A549 (cell line): ENCODE measurements around the gene PPBP. TPM values are rescaled to one million over a fixed set of nuclear protein-coding genes. Genes with fewer than 3 reads are reported as not detected.

Experiments
- ATAC-seq, 2 experiments: fragments of 200-7000 bp in 1 of 2; fragments of >200 bp in 1 of 2; cut with Nextera tagmentation in 1 of 2; cut with Tn5 transposase in 1 of 2; 3 replicates each; pipeline versions ENCODE4 v1.8.0 to v1.9.1; 2018 to 2020; ENCODE audit warnings: mild to moderate bottlenecking in 1 of 2, moderate library complexity in 1 of 2
- CTCF ChIA-PET: fragments of 300-600 bp; sonication (Branson Sonifier 250); formaldehyde crosslinking; extraction: SDS; loops from one replicate; lab custom pipeline; 2021; ENCODE audit warnings: antibody characterized with exemption, inconsistent platforms; lab: Yijun Ruan, JAX
- POLR2A ChIA-PET: fragments of 350-600 bp; formaldehyde crosslinking; extraction: SDS; loops from one replicate; lab custom pipeline; 2021; ENCODE audit warnings: antibody characterized with exemption, inconsistent platforms; lab: Yijun Ruan, JAX
- DNase-seq, 2 experiments: peaks; one replicate each; pipeline versions ENCODE4 v3.0.0 to v3.0.0-alpha.2; 2011 to 2016; ENCODE audit warnings: low read depth in 1 of 2, low spot score in 1 of 2
- FAIRE-seq: peaks from 2 replicates; lab custom pipeline; 2011; peaks lifted over from hg19 to GRCh38; lab: Jason Lieb, UNC
- H3K27ac ChIP-seq, 2 experiments: fragments of >200 bp; sonication (Bioruptor Twin); formaldehyde crosslinking; 3 replicates each; pipeline ENCODE4 v1.5.1; 2016 to 2017
- H3K4me1 ChIP-seq: fragments of >200 bp; sonication (Bioruptor Twin); formaldehyde crosslinking; 3 replicates; pipeline ENCODE4 v1.6.1; 2016
- H3K4me2 ChIP-seq: fragments of >200 bp; sonication (Bioruptor Twin); formaldehyde crosslinking; 3 replicates; pipeline ENCODE4 v1.6.1; 2016
- H3K4me3 ChIP-seq: fragments of >200 bp; sonication (Bioruptor Twin); formaldehyde crosslinking; 3 replicates; pipeline ENCODE4 v1.5.1; 2016
- H3K9me3 ChIP-seq: fragments of >200 bp; sonication (Bioruptor Twin); formaldehyde crosslinking; 3 replicates; pipeline ENCODE4 v1.6.1; 2016
- BHLHE40 ChIP-seq: IDR thresholded peaks from 2 replicates; pipeline ENCODE4 v1.6.1; 2012; ENCODE audit warnings: low read depth, low read length, inconsistent platforms
- CBX2 ChIP-seq: fragments of 200-600 bp; sonication (generic); IDR thresholded peaks from 2 replicates; pipeline ENCODE4 v1.6.1; 2016; ENCODE audit warnings: low read depth, mild to moderate bottlenecking, borderline replicate concordance
- CBX8 ChIP-seq: fragments of 200-600 bp; sonication (generic); IDR thresholded peaks from 2 replicates; pipeline ENCODE4 v1.6.1; 2016
- CEBPB ChIP-seq, 2 experiments: fragments of >200 bp in 1 of 2; sonication (Bioruptor Twin) in 1 of 2; formaldehyde crosslinking in 1 of 2; IDR thresholded peaks; 2 replicates each; pipeline ENCODE4 v1.6.1; 2012 to 2016
- CHD2 ChIP-seq: fragments of 150-350 bp; IDR thresholded peaks from 2 replicates; pipeline ENCODE4 v1.6.1; 2014; ENCODE audit warnings: low read length; ENCODE audit not compliant: partially characterized antibody
- EHF ChIP-seq: fragments of 250-450 bp; sonication (Bioruptor Pico); IDR thresholded peaks from 2 replicates; pipeline ENCODE4 v1.5.0; 2020; ENCODE audit warnings: mild to moderate bottlenecking
- FOSB ChIP-seq: fragments of 250-450 bp; sonication (Bioruptor Pico); IDR thresholded peaks from 2 replicates; pipeline ENCODE4 v1.5.0; 2020; ENCODE audit warnings: mild to moderate bottlenecking, moderate library complexity
- FOSL2 ChIP-seq, 2 experiments: fragments of 450-650 bp in 1 of 2; fragments of >200 bp in 1 of 2; sonication (Bioruptor Twin) in 1 of 2; formaldehyde crosslinking; IDR thresholded peaks; 2 replicates each; pipeline versions ENCODE4 v1.5.0 to v1.6.1; 2016 to 2020; ENCODE audit warnings: mild to moderate bottlenecking in 1 of 2, moderate library complexity in 1 of 2
- GATA3 ChIP-seq: IDR thresholded peaks from 2 replicates; pipeline ENCODE4 v1.6.1; 2012; ENCODE audit warnings: borderline replicate concordance
- HDAC2 ChIP-seq: fragments of 200-600 bp; sonication (generic); IDR thresholded peaks from 2 replicates; pipeline ENCODE4 v1.6.1; 2016
- HOXA7 ChIP-seq: fragments of 250-450 bp; sonication (Bioruptor Pico); IDR thresholded peaks from 2 replicates; pipeline ENCODE4 v1.5.0; 2020; ENCODE audit warnings: mild to moderate bottlenecking, moderate library complexity
- HOXB13 ChIP-seq: fragments of 250-450 bp; sonication (Bioruptor Pico); IDR thresholded peaks from 2 replicates; pipeline ENCODE4 v1.5.0; 2020; ENCODE audit warnings: low read depth, mild to moderate bottlenecking, moderate library complexity
- HOXB5 ChIP-seq: fragments of 250-450 bp; sonication (Bioruptor Pico); IDR thresholded peaks from 2 replicates; pipeline ENCODE4 v1.5.0; 2020; ENCODE audit warnings: mild to moderate bottlenecking, moderate library complexity
- JUN ChIP-seq, 2 experiments: fragments of >200 bp; sonication (Bioruptor Twin); formaldehyde crosslinking; IDR thresholded peaks; 2 replicates in 1 of 2; 3 replicates in 1 of 2; pipeline ENCODE4 v1.6.1; 2016 to 2017
- KDM1A ChIP-seq: fragments of 200-600 bp; sonication (generic); IDR thresholded peaks from 2 replicates; pipeline ENCODE4 v1.6.1; 2016; ENCODE audit warnings: low read depth, mild to moderate bottlenecking
- MAZ ChIP-seq: fragments of 150-350 bp; IDR thresholded peaks from 2 replicates; pipeline ENCODE4 v1.6.1; 2014; ENCODE audit warnings: antibody characterized with exemption, low read depth, low read length, borderline replicate concordance
- NFE2L2 ChIP-seq: fragments of 150-350 bp; conservative IDR thresholded peaks from 2 replicates; pipeline ENCODE4 v1.6.1; 2014; ENCODE audit warnings: low read length
- NR3C1 ChIP-seq: fragments of >200 bp; sonication (Bioruptor Twin); formaldehyde crosslinking; IDR thresholded peaks from 3 replicates; pipeline ENCODE4 v1.6.1; 2017
- PHF8 ChIP-seq: fragments of 200-600 bp; sonication (generic); IDR thresholded peaks from 2 replicates; pipeline ENCODE4 v1.6.1; 2016; ENCODE audit warnings: low read depth, mild to moderate bottlenecking, antibody characterized with exemption, moderate library complexity, borderline replicate concordance
- POLR2AphosphoS2 ChIP-seq: conservative IDR thresholded peaks from 2 replicates; pipeline ENCODE4 v1.6.1; 2012; ENCODE audit warnings: low read length, improper control_type of control experiment, inconsistent platforms
- RFX5 ChIP-seq: fragments of 450-650 bp; IDR thresholded peaks from 2 replicates; pipeline ENCODE4 v1.7.1; 2014; ENCODE audit warnings: antibody characterized with exemption, mild to moderate bottlenecking, moderate library complexity
- RNF2 ChIP-seq: fragments of 200-600 bp; sonication (generic); IDR thresholded peaks from 2 replicates; pipeline ENCODE4 v1.6.1; 2016; ENCODE audit warnings: low read depth, mild to moderate bottlenecking, antibody characterized with exemption, moderate library complexity, borderline replicate concordance
- ZC3H11A ChIP-seq: fragments of 450-650 bp; IDR thresholded peaks from 2 replicates; pipeline ENCODE4 v1.6.1; 2014; ENCODE audit warnings: antibody characterized with exemption, mild to moderate bottlenecking
- WGBS: methylation state at CpG from one replicate; pipeline ENCODE4 v1.1.6; 2017; ENCODE audit errors: missing lambda C conversion rate; 5-methylcytosine and 5-hydroxymethylcytosine counted together
- polyA plus RNA-seq, 4 experiments: library from polyadenylated mRNA; depleted of rRNA in 3 of 4; stranded (reverse); fragments of >200 nt; fragmentation: RNase III in 1 of 4; extraction: RNeasy Plus Mini Kit Qiagen cat#74134 plus additional on column Dnase treatment in 1 of 4; gene quantifications; 2 replicates in 3 of 4; 3 replicates in 1 of 4; pipeline ENCODE4 v1.2.3, GENCODE V29; 2011 to 2017
- TF ChIP-seq, protein P1 (sequence below): IDR thresholded peaks from 2 replicates; pipeline ENCODE4 v1.6.1; 2012
- TF ChIP-seq, protein P2 (sequence below): IDR thresholded peaks from 2 replicates; pipeline ENCODE4 v1.6.1; 2012; ENCODE audit warnings: low read depth, borderline replicate concordance
- TF ChIP-seq, protein P3 (sequence below): fragments of >200 bp; sonication (Bioruptor Twin); formaldehyde crosslinking; IDR thresholded peaks from 3 replicates; pipeline ENCODE4 v1.6.1; 2016
- TF ChIP-seq, protein P4 (sequence below): fragments of >200 bp; sonication (Bioruptor Twin); formaldehyde crosslinking; IDR thresholded peaks from 3 replicates; pipeline ENCODE4 v1.5.1; 2016
- TF ChIP-seq, protein P5 (sequence below): IDR thresholded peaks from 2 replicates; pipeline ENCODE4 v1.6.1; 2012

The PPBP gene
- polyA plus RNA-seq, 2 of the 4 experiments (the other 2 are of a cell fraction), result 0.16 to 0.35 TPM

DNA sequence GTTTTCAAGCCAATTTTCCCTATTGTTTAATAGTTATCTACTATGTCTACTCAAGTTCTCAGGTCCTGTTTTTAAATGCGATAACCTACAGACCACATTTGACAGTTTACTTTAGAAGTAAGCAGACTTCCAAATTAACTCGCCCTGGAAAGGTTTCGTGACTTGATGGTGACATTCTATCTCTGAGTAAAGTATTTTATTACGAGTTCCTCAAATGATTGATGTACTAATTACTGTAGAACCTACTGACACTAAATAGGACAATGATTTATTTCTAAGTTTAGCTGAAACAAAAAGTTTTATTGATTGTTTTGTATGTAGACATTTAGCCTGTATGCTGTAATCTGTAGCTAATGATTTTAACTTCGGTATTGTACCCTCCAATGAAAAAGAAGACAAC is 1.9 kb upstream of the PPBP start:
- ChIA-PET CTCF (no interaction called here), POLR2A (no interaction called here)
- TF ChIP-seq CBX2 (no peak), NFE2L2 (no peak), RFX5 (no peak), HOXB5 (CRISPR knock-in tag) (no peak), HDAC2 (no peak), FOSL2 (IDR thresholded peaks at IDR 0.05) (no peak), FOSL2 (CRISPR knock-in tag; IDR thresholded peaks at IDR 0.05) (no peak), PHF8 (no peak), JUN (IDR thresholded peaks at IDR 0.05) (no peak), POLR2AphosphoS2 (no peak), RNF2 (no peak), FOSB (no peak), CHD2 (no peak), CBX8 (no peak)
- TF ChIP-seq, protein P1, sequence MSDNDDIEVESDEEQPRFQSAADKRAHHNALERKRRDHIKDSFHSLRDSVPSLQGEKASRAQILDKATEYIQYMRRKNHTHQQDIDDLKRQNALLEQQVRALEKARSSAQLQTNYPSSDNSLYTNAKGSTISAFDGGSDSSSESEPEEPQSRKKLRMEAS, result no peak
- TF ChIP-seq, protein P2, sequence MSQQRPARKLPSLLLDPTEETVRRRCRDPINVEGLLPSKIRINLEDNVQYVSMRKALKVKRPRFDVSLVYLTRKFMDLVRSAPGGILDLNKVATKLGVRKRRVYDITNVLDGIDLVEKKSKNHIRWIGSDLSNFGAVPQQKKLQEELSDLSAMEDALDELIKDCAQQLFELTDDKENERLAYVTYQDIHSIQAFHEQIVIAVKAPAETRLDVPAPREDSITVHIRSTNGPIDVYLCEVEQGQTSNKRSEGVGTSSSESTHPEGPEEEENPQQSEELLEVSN, result no peak
- TF ChIP-seq, protein P3, sequence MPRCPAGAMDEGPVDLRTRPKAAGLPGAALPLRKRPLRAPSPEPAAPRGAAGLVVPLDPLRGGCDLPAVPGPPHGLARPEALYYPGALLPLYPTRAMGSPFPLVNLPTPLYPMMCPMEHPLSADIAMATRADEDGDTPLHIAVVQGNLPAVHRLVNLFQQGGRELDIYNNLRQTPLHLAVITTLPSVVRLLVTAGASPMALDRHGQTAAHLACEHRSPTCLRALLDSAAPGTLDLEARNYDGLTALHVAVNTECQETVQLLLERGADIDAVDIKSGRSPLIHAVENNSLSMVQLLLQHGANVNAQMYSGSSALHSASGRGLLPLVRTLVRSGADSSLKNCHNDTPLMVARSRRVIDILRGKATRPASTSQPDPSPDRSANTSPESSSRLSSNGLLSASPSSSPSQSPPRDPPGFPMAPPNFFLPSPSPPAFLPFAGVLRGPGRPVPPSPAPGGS, result no peak
- Histone ChIP-seq H3K9me3 (no peaks in the 10 kb centered on the region), H3K4me2 (no peak overlapping the region), H3K4me1 (peaks cover under 1% of the 10 kb centered on the region; the same call in 2 of the 3 replicates), H3K27ac (no peak overlapping the region), H3K4me3 (no peak overlapping the region)
- FAIRE-seq, result no peak
- ATAC-seq, result no peak
- no peak for DNase-seq
- 90% methylated on average over 5 of the region's 5 CpGs for WGBS

DNA sequence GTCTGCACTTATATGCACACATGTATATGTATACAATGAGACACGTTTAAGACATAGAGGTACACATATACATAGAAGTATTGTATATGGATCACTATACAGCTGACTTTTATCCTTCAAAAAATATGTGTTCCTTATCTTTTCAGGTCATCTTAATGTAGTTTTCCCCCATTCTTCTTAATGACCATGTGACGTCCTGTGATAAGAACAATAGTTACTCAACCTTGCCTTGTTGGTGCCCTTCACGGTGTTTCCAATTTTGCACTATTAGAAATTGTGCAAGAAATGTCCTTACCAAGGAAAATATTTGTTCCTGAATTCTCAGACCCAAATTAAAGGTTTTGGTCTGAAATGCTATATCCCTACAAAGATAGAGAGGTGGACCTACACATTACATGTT is 1.0 kb upstream of the PPBP start:
- 73% methylated on average over 3 of the region's 3 CpGs for WGBS

More for the DNA sequence above, 1.0 kb upstream of the PPBP start:
- ChIA-PET POLR2A (no interaction called here), CTCF (interaction anchor here (1.7 kb wide), 1 partner anchor 50 kb away, joined by 4 read pairs; the partner anchor contains the start of gene CXCL3)
- no peak overlapping the region for H3K4me2 ChIP-seq
- no peak overlapping the region for H3K4me3 ChIP-seq
- DNase-seq (no peak), ATAC-seq (no peak), FAIRE-seq (no peak)
- no peaks in the 10 kb centered on the region for H3K9me3 ChIP-seq
- no peaks in the 10 kb centered on the region for H3K4me1 ChIP-seq
- no peak overlapping the region for H3K27ac ChIP-seq
- no peak for TF ChIP-seq CBX8
- TF ChIP-seq ZC3H11A, result no peak
- TF ChIP-seq BHLHE40, result no peak
- no peak for TF ChIP-seq RNF2
- no peak for TF ChIP-seq MAZ
- no peak for TF ChIP-seq CHD2
- TF ChIP-seq POLR2AphosphoS2, result no peak
- TF ChIP-seq NR3C1, result no peak
- no peak for TF ChIP-seq GATA3
- TF ChIP-seq, protein P4, sequence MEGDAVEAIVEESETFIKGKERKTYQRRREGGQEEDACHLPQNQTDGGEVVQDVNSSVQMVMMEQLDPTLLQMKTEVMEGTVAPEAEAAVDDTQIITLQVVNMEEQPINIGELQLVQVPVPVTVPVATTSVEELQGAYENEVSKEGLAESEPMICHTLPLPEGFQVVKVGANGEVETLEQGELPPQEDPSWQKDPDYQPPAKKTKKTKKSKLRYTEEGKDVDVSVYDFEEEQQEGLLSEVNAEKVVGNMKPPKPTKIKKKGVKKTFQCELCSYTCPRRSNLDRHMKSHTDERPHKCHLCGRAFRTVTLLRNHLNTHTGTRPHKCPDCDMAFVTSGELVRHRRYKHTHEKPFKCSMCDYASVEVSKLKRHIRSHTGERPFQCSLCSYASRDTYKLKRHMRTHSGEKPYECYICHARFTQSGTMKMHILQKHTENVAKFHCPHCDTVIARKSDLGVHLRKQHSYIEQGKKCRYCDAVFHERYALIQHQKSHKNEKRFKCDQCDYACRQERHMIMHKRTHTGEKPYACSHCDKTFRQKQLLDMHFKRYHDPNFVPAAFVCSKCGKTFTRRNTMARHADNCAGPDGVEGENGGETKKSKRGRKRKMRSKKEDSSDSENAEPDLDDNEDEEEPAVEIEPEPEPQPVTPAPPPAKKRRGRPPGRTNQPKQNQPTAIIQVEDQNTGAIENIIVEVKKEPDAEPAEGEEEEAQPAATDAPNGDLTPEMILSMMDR, result no peak
- TF ChIP-seq HOXA7 (CRISPR knock-in tag), result no peak
- TF ChIP-seq, protein P3, result no peak
- TF ChIP-seq CEBPB (IDR thresholded peaks at IDR 0.05), result no peak
- TF ChIP-seq, protein P2, result no peak
- no peak for TF ChIP-seq KDM1A
- no peak for TF ChIP-seq HOXB13 (CRISPR knock-in tag)
- TF ChIP-seq EHF (CRISPR knock-in tag), result no peak
- TF ChIP-seq, protein P5, sequence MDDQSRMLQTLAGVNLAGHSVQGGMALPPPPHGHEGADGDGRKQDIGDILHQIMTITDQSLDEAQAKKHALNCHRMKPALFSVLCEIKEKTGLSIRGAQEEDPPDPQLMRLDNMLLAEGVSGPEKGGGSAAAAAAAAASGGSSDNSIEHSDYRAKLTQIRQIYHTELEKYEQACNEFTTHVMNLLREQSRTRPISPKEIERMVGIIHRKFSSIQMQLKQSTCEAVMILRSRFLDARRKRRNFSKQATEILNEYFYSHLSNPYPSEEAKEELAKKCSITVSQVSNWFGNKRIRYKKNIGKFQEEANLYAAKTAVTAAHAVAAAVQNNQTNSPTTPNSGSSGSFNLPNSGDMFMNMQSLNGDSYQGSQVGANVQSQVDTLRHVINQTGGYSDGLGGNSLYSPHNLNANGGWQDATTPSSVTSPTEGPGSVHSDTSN, result no peak
- TF ChIP-seq, all 56 proteins: peak for 0
